Measurements from ENCODE around the gene MUC5B.

GRCh38 chr11:1271002-1271401 is 48.1 kb downstream of the MUC5B start:
- TF ChIP-seq CTCF (IDR thresholded peaks at IDR 0.05; ENCODE audit: insufficient read depth, low read depth, low read length) (no peak), EZH2 (IDR thresholded peaks at IDR 0.05; ENCODE audit: insufficient read depth, low read length) (no peak)

All from astrocyte (in vitro differentiated cells and primary cell).